Stimulated activated CD4-positive, alpha-beta T cell treated with anti-CD3 and anti-CD28 coated beads, TNF-alpha, amount 100 ng/mL, for 4 hours (primary cell): Measurements from ENCODE around the gene MPC1.

Experiments
- DNase-seq, 3 experiments: peaks; one replicate each; pipeline ENCODE4 v3.0.0-alpha.2; 2020; ENCODE audit warnings: low read depth in 3 of 3

Gene MPC1

DNA sequence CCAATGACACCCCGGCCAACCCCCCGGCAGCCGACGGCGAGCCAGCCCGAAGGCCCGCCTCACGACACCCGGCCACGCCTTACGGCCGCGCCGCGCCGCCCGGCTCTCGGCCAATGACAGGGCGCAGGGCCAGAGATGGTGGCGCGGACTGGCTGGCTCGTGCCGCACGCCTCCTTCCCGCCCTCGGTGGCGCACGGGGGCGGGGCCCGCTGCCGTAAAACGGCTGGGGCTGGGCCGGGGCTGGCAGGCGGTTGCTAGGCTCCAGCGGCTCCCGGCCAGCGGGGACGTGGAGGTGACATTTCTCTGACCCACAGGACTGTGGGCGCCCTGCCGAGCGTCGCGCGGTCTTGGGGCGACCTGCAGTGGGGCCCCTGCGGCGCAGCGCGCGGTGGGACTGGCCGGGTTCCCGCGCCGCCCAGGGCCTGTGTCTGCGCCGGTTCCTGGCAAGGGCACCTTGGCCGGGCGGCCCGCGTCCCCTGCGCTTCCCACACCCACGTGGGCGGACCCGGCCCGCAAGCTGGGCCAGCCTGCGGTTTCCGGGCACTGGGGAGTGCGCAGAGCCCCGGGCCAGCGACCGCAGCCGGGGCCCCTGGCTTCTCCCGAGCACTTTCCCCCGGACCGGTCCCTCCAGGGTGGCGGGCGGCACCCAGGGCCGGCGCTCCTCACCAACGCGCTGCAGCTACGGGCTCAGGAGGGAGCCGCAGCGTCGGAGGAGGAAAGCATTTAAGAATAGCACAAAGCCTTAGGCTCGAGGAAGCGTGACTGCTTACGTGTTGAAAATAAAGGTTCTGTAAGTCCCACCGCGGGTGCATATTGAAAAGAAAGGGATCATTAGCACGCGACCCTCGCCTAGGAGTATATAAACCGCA lies at the start of gene MPC1:
Gene MPC1, minus strand, starts transcription at position 8 of the 869 bp plus-strand sequence. CDS start 64 bp downstream, outside the sequence.
- peak; percentile 86 to 92 (median 87) for DNase-seq

DNA sequence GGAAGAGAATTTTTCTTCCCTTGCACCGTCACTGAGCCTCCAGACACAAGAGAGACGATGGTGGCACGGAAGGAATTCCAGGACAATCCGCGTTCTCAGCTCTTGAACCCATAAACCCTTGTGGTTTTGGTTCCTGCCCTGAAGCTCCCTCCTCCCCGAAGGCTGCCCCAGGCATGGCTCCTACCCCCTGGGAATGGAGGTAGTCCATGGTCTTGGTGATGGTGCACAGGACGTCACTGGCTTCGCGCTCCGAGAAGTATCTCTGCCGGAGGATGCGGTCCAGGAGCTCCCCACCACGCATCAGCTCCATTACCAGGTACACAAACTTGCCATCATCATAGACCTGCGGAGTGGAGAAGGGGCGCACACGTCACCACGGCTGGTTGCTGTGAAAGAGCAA lies 47.5 kb upstream of the MPC1 start:
- DNase-seq: no peak

DNA sequence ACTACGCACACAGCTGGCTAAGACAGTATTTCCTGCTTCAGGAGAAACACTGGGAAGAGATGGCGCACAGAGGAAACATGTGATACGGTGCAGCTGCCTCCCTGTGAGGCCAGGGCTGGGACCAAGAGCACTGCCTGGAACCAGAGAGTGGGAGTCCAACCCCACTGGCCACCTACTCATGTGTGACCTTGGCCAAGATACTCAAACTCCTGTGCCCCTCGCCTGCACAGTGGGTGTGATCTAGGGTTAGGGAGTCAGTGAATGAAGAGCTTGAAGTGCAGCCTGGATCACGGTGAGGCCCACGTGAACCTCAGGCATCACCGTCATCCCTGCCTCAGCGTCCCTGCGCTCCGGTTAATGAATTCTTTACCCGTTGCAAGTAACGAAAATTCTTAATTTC lies 41.7 kb upstream of the MPC1 start:
- no peak for DNase-seq

DNA sequence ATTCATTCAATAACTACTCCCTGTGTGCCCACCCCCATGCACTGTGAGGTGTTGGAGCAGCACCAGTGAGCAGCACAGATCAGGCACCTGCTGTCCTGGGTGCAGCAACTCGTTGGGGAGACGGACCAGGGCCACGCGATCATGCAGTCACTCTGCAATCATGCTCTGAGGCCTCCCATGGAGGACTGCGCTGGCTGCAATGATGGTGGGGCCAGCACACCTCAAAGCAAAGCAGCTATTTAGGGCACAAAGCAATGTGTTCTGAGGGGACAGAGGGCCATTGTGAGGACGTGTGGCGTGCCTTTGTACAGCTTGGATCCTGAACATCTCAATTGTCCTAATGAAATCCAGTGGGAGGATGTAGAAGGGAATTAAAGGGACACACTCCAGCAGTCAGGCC lies 41.0 kb upstream of the MPC1 start:
- DNase-seq: no peak

DNA sequence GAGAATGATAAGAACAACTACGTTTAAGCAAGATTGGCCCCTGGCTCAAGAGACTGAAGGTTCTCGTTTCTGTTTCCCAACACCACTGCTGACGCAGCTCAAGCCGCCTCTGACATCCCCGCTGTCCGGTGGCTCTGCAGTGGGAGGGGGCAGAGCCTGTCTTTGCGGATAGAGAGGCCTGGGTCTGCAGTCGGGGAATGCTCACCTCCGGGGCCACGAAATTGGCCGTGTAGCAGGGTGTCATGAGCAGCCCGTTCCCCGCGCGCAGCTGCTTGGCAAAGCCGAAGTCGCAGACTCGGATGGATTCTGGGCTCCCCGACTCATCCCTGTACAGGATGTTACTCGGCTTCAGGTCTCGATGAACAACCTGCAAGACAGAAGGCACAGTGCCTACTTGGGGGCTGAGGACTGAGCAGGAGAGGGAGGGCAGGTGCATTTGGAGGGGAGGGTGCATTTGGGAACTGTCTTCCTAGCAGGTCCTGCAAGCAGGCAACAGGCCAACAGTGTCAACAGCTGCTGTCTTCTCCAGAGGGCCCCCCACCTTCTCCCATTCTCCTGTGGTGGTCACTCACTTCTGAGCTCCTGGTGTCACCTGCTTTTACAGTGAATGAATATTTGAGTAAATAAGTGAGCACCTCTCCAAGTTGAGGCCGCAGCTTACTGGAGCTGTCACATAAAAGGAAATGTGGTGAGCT lies 40.5 kb upstream of the MPC1 start:
- no peak for DNase-seq

DNA sequence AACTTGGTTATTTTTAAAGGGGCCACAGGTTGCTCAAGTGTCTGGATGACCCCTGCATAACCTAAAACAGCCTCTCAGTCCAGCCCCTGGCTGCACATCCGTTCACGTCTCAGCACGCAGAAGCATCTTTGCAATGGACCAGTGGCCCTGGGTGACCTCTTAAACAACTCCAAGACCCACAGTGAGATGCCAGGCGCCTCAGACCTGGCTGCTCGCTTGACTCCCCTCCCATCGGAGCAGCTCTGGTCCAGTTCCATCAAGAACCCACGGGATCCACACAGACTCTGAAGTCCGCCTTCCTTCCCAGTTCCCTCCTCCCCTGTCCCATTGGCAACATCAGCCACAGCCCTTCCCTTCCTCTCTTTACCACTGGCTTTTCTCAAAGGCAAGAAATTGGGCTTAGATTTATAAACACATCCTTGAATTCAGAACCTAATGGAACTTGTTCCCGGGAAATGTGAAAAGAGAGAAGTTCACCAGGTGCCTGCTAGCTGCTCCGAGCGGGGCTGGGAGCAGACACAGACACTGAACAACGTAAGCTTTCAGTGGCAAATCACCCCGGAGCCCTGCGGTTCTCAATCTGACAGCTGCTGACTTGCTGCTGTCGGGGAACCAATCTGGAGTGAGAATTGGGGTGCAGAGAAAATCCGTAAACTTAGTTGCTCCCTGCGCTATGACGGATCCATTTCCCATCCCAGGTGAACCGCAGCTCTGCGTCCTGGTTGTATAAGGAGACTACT lies 39.6 kb upstream of the MPC1 start:
- no peak for DNase-seq

DNA sequence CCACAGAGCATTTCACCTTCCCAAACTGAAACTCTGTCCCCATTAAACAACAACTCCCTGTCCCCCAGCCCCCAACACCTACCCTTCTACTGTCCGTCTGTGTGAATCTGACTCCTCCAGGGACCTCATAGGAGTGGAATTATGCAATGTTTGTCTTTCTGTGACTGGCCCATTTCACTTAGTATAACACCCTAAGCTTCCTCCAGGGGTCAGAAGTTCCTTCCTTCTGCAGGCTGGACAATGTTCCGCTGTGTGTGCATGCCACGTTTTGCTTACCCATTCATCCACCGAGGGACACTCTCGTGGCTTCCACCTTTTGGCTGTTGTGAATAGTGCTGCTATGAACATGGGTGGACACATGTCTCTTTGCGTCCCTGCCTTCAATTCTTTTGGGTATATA lies 37.6 kb upstream of the MPC1 start:
- no peak for DNase-seq

DNA sequence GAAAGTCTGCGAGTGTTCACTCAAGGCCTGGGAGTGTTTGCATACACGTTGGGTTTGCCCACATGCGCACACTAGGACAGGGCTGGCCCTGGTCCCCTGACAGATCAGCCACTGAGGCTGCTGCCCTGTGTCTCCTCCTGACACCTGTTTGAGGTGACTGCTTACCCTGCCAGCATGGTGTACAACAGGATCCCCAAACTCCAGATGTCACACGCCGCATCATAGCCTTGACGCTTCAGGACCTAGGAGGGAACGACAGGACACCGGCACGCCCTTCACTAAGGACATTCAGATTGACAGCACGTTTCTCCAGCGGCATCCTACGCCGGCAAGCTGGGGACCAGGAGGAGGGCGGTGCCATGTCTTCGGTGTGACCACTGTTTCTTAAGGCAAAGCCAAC lies 37.0 kb upstream of the MPC1 start:
- no peak for DNase-seq

DNA sequence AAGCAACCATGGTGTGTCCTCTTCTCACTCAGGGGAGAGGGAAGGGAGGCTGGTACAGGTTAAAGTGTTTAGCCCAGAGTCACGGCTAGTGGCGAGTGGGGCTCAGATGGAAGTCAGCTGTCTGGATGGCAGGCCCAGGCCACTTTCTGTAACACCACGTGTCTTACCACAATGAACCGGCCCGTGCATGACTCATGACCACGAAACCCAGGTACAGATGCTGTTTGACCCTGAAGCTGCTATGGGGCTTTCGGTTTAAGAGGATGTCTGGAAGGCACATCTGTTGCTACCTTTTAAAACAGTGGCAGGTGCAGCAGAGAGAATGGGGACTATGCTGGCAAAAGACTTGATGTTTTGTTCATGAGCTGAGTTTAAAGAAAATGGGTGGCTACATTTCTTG lies 36.5 kb upstream of the MPC1 start:
- DNase-seq: peak in 2 of 3 experiments; percentile 35 to 39

DNA sequence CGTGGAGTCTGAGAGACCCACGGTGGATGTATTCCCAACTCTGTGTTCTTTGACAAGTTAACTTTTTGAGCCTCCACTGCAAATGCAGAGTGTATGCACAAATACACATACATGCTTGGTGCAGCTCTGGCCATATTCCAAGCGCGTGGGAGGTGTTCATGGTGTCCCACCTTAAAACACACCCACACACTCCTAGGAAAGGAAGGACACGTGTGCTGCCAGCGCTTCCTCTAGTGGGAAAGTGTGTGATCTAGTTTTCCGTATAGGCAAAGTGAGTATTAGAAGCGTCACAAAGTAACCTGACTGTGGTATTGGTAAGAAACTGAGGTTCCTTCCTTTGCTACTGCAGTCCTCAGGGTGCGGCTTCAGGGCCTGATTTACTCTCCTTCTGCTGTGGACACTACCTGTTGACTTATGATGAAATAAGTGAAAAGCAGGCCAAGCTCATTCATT lies 36.0 kb upstream of the MPC1 start:
- no peak for DNase-seq

DNA sequence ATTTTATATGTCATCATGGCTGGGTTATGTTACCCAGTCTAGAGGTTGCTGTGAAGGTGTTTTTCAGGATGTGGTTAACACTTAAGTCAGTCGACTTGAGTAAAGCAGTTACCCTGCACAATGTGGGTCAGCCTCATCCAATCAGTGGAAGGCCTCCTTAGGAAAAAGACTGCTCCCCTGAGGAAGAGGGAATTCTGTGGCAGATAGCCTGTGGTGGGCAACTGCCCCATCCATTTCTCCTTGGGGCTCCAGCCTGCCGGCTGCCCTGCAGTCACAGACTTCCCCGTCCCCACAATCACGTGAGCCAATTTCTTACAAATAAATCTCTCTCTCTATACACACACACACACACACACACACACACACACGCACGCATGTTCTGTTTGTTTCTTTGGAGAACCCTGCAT lies 34.5 kb upstream of the MPC1 start:
- no peak for DNase-seq

DNA sequence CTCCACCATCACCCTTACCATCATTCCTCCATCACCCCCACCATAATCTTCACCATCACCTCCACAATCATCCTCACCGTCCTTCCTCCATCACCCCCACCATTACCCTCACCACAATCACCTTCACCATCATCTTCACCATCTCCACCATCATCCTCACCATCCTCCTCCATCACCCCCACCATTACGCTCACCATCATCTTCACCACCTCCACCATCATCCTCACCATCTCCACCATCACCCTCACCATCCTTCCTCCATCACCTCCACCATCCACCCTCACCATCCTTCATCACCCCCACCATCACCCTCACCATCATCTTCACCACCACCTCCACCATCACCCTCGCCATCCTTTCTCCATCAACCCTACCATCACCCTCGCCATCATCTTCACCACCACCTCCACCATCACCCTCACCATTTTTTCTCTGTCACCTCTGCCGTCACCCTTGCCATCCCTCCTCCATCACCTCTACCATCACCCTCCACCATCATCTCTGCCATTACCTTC lies 33.1 kb upstream of the MPC1 start:
- DNase-seq: no peak

DNA sequence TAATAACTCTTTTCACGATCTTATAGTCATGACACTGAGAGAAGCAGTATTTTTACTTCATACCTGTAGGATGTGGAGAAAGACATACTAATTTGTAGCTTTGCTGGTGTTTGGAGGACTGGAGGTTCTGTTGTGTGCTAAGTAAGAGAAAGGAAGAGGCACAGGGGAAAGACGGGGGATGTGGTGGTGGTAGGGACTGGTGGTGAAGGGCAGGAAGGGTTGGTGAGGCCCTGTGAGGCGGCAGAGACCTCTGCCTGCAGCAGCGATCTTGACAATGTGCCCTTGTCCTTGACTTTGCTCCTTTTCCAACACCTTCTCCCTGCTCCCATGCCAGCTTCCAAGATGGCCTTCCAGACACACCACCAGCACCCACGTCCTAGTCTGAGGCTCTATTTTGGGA lies 32.6 kb upstream of the MPC1 start:
- no peak for DNase-seq

DNA sequence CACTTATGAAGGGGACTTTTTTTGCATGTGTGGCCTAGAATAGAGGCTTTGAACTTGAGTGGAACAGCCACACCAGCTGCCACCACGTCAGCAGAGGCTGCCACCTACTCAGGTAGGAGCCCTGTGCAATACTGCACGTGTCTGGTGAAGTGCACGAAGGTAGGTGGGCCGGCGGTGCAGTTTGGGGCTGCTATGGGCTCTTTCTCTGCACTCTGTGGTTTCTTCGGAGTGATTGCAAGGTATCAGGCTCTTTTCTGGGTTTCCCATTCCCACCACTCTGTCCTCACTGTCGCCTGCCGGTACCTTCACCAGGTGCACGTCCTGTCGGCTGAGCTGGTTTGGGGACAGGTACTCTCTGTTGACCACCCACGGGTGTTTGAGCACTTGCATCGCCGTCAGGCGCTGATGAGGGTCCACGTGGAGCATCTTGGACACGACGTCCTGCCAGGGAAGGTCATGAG lies 30.8 kb upstream of the MPC1 start:
- no peak for DNase-seq

DNA sequence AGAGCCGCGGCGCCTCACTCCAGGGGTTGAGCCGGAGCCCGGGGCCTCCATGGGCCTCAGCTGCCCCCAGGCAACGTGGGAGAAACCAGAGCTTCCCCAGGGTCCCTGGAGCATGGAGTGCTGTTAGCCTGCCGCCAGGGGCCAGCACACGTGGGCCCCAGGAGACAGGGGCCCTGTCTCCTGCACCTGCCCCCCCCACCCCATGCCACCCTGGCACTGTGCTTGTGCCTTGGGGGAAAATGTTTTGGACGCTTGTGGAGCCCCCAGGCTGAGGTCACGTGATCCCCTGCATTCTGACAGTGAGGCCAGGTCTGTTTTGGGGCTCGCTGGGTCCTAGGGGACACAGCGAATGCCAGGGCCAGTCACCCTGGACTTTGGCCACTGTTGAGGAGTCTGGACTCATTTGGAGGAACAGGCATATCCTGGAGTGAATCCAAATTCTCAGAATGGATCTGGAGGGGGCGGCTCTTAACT lies 30.2 kb upstream of the MPC1 start:
- DNase-seq: no peak

DNA sequence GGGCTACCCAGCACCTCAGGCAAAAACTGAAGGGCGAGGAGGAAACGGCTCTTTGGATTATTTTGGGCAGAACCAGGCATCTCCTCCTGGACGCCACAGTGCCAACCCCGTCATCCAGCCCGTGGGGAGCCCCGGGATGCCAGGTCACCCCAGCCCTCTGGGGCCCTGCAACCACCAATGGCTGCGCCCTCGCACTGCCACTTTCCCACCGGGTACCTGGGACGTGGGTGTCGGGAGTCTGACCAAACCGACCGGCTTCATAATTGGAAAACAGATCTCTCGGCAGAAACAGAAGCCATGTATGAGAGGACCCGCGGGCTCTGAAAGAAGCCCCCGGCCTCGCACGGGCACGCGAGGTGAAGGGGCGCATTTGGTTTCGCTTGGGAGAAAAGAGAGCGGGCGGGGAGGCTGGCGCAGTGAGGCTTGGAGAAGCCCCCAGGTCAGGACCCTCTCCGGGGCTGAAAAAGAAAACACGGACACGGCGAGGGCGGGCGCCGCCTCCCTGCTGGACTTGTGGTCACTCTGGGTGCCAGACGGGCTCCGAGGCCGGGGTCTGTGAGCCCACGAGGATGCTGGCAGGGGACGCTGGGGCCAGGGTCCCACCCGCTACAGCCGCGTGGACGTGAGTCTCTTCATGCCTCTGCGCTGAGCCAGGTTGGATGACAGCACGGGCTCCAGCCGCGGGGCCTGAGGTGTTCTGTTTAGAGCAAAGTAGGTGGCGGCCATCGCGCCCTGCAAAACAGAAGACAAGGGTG lies 29.6 kb upstream of the MPC1 start:
- no peak for DNase-seq

DNA sequence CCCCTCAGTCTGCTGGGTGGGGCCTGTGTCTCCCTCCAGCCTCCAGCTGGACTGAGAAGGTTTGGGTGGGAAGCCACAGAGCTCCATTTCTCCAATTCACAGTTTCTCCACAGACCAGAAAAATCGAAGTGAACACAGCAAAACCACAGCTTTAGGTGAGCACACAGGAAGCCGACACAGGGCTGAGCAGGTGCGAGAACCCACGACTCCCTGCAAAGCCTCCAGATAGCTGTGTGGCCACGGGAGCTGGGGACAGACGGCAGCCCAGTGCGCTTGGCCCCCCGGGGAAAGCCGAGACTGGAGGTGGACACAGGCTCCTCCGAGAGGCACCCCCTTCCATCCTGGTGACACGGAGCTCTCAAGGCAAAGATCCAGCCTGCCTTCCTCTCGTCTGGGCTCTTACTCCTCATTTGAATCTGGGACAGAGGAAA lies 29.0 kb upstream of the MPC1 start:
- no peak for DNase-seq

DNA sequence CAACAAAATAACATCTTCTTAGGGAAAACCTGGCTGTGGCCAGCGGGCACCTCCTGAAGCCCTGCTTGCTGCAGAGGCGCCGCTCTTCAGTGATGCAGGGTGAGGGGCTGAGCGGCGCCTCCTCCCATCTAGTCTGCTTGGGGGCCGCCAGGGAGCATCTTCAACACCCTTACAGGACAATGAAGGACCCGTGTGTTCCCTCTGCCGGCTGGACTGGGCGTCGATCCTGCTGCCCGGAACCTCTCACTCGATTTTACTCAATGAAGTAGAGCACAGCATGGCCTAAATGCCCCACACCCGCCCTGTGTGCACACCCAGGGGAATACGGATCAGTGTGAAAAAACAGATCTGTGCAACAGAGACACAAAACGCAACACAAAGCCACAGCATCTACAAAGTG lies 28.5 kb upstream of the MPC1 start:
- DNase-seq: no peak

DNA sequence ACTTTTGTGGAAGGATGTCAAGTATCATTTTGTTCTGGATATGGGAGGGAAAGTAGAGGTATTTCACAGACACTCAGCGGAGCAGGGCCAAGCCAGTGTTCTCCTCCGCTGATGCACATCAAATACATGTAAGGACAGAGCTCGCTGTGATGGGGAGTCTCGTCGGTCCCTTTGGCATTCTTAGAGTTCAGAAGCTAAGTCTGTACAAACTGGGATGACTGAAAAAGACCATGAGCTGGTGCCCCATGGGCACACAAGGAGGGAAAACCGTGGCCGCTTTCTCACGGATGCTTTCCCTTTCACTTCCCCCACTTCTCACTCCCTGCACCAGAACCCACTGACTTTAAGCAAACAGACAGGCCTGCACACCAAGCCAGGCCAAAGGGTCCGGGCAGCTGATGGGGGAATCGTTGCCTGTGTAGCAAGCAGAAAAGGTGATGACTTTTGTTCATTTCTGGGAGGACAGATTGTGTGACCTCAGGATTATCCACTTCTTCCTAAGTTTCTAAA lies 27.7 kb upstream of the MPC1 start:
- DNase-seq: no peak

DNA sequence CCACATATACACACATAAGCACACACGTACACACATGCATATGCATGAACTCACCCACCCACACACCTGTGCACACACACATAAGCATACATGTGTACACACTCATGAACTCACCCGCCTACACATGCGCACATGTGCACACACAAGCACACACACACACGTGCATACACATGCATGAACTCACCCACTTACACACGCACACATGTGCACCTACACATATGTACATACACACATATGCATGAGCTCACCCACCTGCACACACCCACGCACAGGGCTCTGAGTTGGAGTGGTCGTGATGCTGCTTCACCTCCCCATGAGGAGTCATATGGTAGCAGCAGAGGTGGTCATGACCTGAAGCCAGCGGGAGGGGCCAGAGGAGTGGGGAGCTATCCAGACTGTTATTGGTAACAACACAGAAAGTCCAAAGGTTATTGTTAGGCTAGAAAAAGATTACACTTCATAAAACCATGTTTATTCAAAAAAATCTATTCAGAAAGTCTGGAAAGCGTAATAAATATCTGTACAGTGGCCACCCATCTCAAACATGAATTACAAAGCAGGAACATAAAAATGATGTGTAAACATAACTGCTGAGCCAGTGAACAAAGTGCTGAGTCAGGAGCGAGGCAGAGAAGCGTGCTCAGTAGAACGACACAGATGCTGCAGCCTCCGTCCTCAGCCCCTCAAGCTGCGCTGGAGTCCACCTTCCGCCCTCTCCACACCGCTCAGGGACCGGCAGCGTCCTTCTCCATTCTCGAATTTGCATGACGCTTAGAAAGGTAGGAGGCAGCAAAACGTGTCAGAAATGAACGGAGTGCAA lies 26.4 kb upstream of the MPC1 start:
- DNase-seq: no peak
